ENCODE results near the gene MSANTD3.

MSANTD3 gene

DNA sequence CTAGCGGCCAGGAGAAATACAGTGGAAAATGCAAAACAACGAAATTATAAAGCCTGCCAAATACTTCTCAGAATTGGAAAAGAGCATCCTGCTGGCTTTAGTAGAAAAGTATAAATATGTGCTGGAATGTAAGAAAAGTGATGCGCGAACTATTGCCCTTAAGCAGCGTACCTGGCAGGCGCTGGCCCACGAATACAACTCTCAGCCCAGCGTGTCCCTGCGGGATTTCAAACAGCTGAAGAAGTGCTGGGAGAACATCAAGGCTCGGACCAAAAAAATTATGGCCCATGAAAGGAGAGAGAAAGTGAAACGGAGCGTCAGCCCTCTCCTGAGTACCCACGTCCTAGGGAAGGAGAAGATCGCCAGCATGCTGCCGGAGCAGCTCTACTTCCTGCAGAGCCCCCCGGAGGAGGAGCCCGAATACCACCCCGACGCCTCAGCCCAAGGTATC lies 15.0 kb downstream of the MSANTD3 start:
- H3K9me3 ChIP-seq (ENCODE audit: control insufficient read depth, low read length), result no peaks in the 10 kb centered on the region
- H3K4me1 ChIP-seq (ENCODE audit: control insufficient read depth, insufficient read depth, low read length, poor library complexity, severe bottlenecking), result no peaks in the 10 kb centered on the region
- H3K36me3 ChIP-seq (ENCODE audit: control insufficient read depth, insufficient read depth, low read length), result no peaks in the 10 kb centered on the region
- no peaks in the 10 kb centered on the region for H3K27me3 ChIP-seq (replicated peaks; ENCODE audit: control insufficient read depth, insufficient read depth, low read length, poor library complexity, severe bottlenecking)
- no peak overlapping the region for H3K4me3 ChIP-seq (ENCODE audit: insufficient read depth, low read depth, low read length, poor library complexity, severe bottlenecking)
- no peak overlapping the region for H3K27ac ChIP-seq (ENCODE audit: insufficient read depth, low read length, poor library complexity, severe bottlenecking)
- no peak for DNase-seq

DNA sequence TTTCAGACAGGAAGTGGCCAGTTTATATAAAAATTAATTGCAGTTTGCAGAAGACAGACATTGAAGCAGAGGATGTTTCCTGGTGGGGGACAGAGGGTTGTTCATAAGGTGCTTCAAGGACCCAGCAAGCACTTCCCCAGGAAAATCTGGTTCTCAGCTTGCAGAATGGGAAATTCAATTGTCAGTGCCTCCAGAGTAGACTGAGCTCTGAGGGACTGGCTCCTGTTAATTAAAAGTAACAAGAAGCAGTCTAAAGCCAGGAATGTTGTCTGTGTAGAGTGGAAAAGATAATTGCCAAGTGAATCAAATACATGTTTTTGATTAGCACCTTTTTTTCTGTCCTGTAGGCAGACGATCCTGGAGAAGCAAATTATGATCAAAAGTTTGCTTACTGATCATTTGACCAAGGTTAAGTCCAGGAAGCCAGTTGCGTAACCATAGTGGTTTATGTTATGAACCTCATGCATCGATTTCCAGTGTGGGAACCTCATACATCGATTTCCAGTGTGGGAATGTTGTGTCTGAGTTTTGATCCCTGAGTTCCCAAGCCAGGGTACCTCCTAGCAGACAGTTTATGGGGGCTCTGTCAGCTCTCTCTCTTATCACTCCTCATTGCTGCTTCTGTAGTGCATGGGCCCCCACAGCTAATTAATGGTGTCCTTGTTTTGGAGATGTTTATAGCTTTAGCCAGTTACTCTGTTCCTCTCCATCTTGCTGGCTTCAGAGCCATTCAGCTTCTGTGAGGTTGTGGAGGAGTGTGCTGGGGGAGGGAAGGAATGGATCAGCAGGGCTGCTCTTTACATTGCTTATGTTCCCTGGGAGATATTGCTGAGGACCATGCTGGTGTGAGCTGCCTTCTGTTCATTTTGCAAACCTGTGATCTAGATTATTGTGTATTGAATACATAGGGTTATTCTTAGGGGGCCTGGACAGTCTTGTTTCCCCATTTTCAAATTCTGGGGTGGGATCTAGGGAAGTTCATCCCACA lies 17.1 kb downstream of the MSANTD3 start:
- H3K27ac ChIP-seq (ENCODE audit: insufficient read depth, low read length, poor library complexity, severe bottlenecking), result no peak overlapping the region
- no peak overlapping the region for H3K4me3 ChIP-seq (ENCODE audit: insufficient read depth, low read depth, low read length, poor library complexity, severe bottlenecking)
- no peaks in the 10 kb centered on the region for H3K4me1 ChIP-seq (ENCODE audit: control insufficient read depth, insufficient read depth, low read length, poor library complexity, severe bottlenecking)
- H3K27me3 ChIP-seq (replicated peaks; ENCODE audit: control insufficient read depth, insufficient read depth, low read length, poor library complexity, severe bottlenecking), result no peaks in the 10 kb centered on the region
- DNase-seq, result no peak
- no peaks in the 10 kb centered on the region for H3K9me3 ChIP-seq (ENCODE audit: control insufficient read depth, low read length)
- H3K36me3 ChIP-seq (ENCODE audit: control insufficient read depth, insufficient read depth, low read length), result no peaks in the 10 kb centered on the region

GRCh38 chr9:100445161-100445902 lies 18.4 kb downstream of the MSANTD3 start:
- H3K27me3 ChIP-seq (replicated peaks; ENCODE audit: control insufficient read depth, insufficient read depth, low read length, poor library complexity, severe bottlenecking), result no peaks in the 10 kb centered on the region
- DNase-seq, result no peak
- H3K4me1 ChIP-seq (ENCODE audit: control insufficient read depth, insufficient read depth, low read length, poor library complexity, severe bottlenecking), result no peaks in the 10 kb centered on the region
- H3K27ac ChIP-seq (ENCODE audit: insufficient read depth, low read length, poor library complexity, severe bottlenecking), result no peak overlapping the region
- H3K9me3 ChIP-seq (ENCODE audit: control insufficient read depth, low read length), result no peaks in the 10 kb centered on the region
- no peak overlapping the region for H3K4me3 ChIP-seq (ENCODE audit: insufficient read depth, low read depth, low read length, poor library complexity, severe bottlenecking)
- no peaks in the 10 kb centered on the region for H3K36me3 ChIP-seq (ENCODE audit: control insufficient read depth, insufficient read depth, low read length)

DNA sequence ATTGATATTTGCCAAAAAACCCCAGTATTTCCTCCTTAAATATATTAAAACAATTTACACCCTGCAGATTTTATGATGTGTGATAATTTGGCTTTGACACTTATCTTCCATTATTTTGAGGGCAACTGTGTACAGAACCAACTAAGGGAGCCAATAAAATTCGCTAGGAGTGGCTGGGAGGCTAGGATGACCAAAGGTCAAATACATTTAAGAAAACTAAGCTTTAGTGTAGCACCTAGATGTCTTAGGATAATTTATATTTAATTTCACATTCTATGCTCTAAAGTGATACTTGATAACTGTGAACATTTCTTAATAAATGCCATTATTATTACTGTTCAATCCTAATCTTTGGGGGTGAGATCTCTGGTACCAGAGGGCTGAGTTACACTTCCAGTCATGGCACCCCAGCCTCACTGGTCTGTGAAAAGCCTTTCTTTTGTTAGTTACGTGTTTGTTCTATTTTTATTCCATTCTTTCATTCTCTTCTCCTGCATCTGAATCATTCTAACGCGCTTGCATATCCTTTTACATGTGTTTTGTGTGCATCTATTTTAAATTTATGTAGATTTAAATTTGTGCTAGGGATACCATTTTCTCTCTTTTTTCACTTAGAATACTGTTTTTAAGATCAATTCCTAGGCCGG lies 19.1 kb downstream of the MSANTD3 start:
- H3K36me3 ChIP-seq (ENCODE audit: control insufficient read depth, insufficient read depth, low read length), result no peaks in the 10 kb centered on the region

DNA sequence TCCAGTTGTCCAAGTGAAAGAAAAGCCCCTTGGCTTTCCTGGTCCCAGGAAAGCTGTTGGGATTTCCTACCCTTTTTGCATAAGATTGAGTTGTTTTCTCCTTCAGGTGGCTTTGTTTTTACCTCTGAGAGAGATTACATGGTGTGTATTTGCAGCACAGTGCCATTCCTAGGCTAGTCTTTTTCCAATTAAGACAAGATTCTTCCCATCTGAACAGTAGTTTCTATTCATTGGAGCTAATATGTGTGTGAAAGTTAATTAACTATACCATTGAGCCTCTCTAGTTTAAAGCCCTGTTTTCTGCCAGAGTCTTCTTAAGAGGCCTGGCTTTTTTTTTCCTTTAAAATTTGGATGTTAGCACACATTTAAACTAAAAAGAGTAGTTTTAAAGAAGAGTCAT lies 20.1 kb downstream of the MSANTD3 start:
- no peaks in the 10 kb centered on the region for H3K36me3 ChIP-seq (ENCODE audit: control insufficient read depth, insufficient read depth, low read length)
- no peak overlapping the region for H3K27ac ChIP-seq (ENCODE audit: insufficient read depth, low read length, poor library complexity, severe bottlenecking)
- H3K9me3 ChIP-seq (ENCODE audit: control insufficient read depth, low read length), result no peaks in the 10 kb centered on the region
- no peak for DNase-seq
- H3K4me1 ChIP-seq (ENCODE audit: control insufficient read depth, insufficient read depth, low read length, poor library complexity, severe bottlenecking), result no peaks in the 10 kb centered on the region
- H3K4me3 ChIP-seq (ENCODE audit: insufficient read depth, low read depth, low read length, poor library complexity, severe bottlenecking), result no peak overlapping the region
- no peaks in the 10 kb centered on the region for H3K27me3 ChIP-seq (replicated peaks; ENCODE audit: control insufficient read depth, insufficient read depth, low read length, poor library complexity, severe bottlenecking)

More for the DNA sequence above, 19.1 kb downstream of the MSANTD3 start:
- Histone ChIP-seq H3K27ac (ENCODE audit: insufficient read depth, low read length, poor library complexity, severe bottlenecking) (no peak overlapping the region), H3K4me1 (ENCODE audit: control insufficient read depth, insufficient read depth, low read length, poor library complexity, severe bottlenecking) (no peaks in the 10 kb centered on the region), H3K9me3 (ENCODE audit: control insufficient read depth, low read length) (no peaks in the 10 kb centered on the region), H3K4me3 (ENCODE audit: insufficient read depth, low read depth, low read length, poor library complexity, severe bottlenecking) (no peak overlapping the region), H3K27me3 (replicated peaks; ENCODE audit: control insufficient read depth, insufficient read depth, low read length, poor library complexity, severe bottlenecking) (no peaks in the 10 kb centered on the region)
- DNase-seq, result no peak

DNA sequence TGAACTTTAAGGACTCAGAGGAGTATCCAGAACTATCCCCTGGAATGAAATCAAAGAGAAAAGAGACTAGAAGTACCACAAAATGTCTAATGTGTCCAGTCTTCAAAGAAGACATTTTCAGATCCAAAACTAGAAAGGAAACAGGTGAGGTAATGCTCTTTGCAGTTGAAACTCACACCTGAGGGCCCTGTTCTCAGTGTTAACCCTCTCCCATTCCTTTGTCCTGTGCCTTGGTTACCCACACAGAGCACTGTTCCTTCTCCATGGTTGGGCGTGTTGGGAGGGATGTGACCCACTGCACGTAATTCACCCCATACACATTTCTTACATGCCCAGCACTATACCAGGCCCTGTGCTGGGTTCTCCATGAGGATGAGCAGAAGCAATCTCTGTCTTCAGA lies 21.3 kb downstream of the MSANTD3 start:
- H3K9me3 ChIP-seq (ENCODE audit: control insufficient read depth, low read length), result no peaks in the 10 kb centered on the region

GRCh38 chr9:100449420-100449819 lies 22.5 kb downstream of the MSANTD3 start:
- H3K27me3 ChIP-seq (replicated peaks; ENCODE audit: control insufficient read depth, insufficient read depth, low read length, poor library complexity, severe bottlenecking), result no peaks in the 10 kb centered on the region
- peaks cover 11% of the 10 kb centered on the region for H3K36me3 ChIP-seq (ENCODE audit: control insufficient read depth, insufficient read depth, low read length)

More for the DNA sequence above, 21.3 kb downstream of the MSANTD3 start:
- H3K27ac ChIP-seq (ENCODE audit: insufficient read depth, low read length, poor library complexity, severe bottlenecking), result no peak overlapping the region
- no peaks in the 10 kb centered on the region for H3K4me1 ChIP-seq (ENCODE audit: control insufficient read depth, insufficient read depth, low read length, poor library complexity, severe bottlenecking)
- no peak overlapping the region for H3K4me3 ChIP-seq (ENCODE audit: insufficient read depth, low read depth, low read length, poor library complexity, severe bottlenecking)
- H3K27me3 ChIP-seq (replicated peaks; ENCODE audit: control insufficient read depth, insufficient read depth, low read length, poor library complexity, severe bottlenecking), result no peaks in the 10 kb centered on the region
- peaks cover 7% of the 10 kb centered on the region for H3K36me3 ChIP-seq (ENCODE audit: control insufficient read depth, insufficient read depth, low read length)
- DNase-seq, result no peak

DNA sequence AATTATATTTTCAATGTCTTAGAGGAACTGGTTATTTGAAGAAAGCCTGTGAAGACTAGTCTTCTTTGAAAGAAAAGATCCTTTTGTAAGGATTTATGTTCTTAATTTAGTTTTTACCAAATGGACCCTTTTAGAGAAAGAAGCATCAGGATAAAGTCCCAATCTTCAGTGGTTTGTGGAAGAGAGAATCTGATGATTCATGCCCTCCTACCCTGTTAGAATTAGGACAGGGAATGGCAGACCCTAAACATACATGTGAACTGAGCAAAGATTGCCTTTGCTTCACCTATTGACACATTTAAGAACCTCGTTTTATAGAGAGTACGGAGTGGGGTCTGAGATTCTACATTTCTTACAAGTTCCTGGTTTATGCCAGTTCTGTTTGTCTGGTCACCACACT lies 26.0 kb downstream of the MSANTD3 start:
- no peaks in the 10 kb centered on the region for H3K27me3 ChIP-seq (replicated peaks; ENCODE audit: control insufficient read depth, insufficient read depth, low read length, poor library complexity, severe bottlenecking)
- no peaks in the 10 kb centered on the region for H3K9me3 ChIP-seq (ENCODE audit: control insufficient read depth, low read length)
- no peaks in the 10 kb centered on the region for H3K4me1 ChIP-seq (ENCODE audit: control insufficient read depth, insufficient read depth, low read length, poor library complexity, severe bottlenecking)
- no peak overlapping the region for H3K27ac ChIP-seq (ENCODE audit: insufficient read depth, low read length, poor library complexity, severe bottlenecking)
- H3K4me3 ChIP-seq (ENCODE audit: insufficient read depth, low read depth, low read length, poor library complexity, severe bottlenecking), result no peak overlapping the region
- H3K36me3 ChIP-seq (ENCODE audit: control insufficient read depth, insufficient read depth, low read length), result peaks cover 11% of the 10 kb centered on the region
- DNase-seq, result no peak

More at GRCh38 chr9:100449420-100449819, 22.5 kb downstream of the MSANTD3 start:
- H3K4me1 ChIP-seq (ENCODE audit: control insufficient read depth, insufficient read depth, low read length, poor library complexity, severe bottlenecking), result no peaks in the 10 kb centered on the region
- no peak overlapping the region for H3K27ac ChIP-seq (ENCODE audit: insufficient read depth, low read length, poor library complexity, severe bottlenecking)
- DNase-seq, result no peak
- no peaks in the 10 kb centered on the region for H3K9me3 ChIP-seq (ENCODE audit: control insufficient read depth, low read length)
- no peak overlapping the region for H3K4me3 ChIP-seq (ENCODE audit: insufficient read depth, low read depth, low read length, poor library complexity, severe bottlenecking)

- DNase-seq, result no peak
- Histone ChIP-seq H3K4me3 (ENCODE audit: insufficient read depth, low read depth, low read length, poor library complexity, severe bottlenecking) (no peak overlapping the region), H3K4me1 (ENCODE audit: control insufficient read depth, insufficient read depth, low read length, poor library complexity, severe bottlenecking) (no peaks in the 10 kb centered on the region), H3K9me3 (ENCODE audit: control insufficient read depth, low read length) (no peaks in the 10 kb centered on the region), H3K27me3 (replicated peaks; ENCODE audit: control insufficient read depth, insufficient read depth, low read length, poor library complexity, severe bottlenecking) (no peaks in the 10 kb centered on the region), H3K27ac (ENCODE audit: insufficient read depth, low read length, poor library complexity, severe bottlenecking) (no peak overlapping the region), H3K36me3 (ENCODE audit: control insufficient read depth, insufficient read depth, low read length) (peaks cover 11% of the 10 kb centered on the region)
These were observed 28.5 kb downstream of the MSANTD3 start for GRCh38 chr9:100455470-100455869.
